Measurements from ENCODE around the gene LTO1.

DNA sequence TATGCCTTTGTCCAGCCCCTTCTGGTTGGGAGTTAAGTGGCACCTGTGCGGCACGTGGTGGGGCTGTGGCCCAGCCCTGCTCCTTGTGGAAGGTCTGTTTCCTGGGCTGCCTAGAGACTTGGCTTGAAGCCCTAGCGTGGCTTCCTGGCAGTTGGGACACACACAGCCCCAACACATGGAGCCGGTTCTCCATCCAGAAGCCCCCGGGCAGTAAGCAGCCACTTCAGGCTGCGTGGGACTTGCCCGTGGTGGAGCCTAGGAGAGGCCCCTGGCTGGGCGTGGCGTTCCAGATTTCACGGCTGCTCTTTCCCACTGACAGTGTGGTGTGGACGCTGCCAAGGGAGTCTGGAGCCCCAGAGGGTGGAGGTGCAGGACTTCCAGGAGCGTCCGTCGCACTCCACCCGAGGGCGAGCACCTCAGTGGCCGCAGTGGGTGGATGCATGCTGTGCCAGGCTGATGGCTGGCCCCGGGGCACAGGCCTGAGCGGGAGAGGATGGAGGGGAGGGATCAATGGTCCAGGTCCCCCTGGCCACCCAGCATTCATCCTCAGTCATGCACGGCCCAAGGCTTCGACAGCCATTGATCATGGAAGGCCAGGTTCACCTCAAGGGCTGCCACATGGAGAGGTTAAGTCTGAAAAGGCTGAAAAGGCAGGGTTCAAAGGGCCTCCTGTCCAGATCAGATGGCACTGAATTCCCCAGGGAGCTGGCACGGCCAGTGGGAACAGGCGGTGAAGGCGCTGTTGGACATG, 24.9 kb downstream of the LTO1 start:
- TF ChIP-seq POLR2AphosphoS5 (IDR thresholded peaks at IDR 0.05; ENCODE audit: low read depth) (no peak), ZNF331 (CRISPR knock-in tag; IDR thresholded peaks at IDR 0.05; ENCODE audit: low read depth) (no peak), CTCF (conservative IDR thresholded peaks at IDR 0.05; ENCODE audit: low read depth in 2 of 2) (no peak), EZH2phosphoT487 (IDR thresholded peaks at IDR 0.05; ENCODE audit: unreplicated experiment) (no peak), EZH2 (IDR thresholded peaks at IDR 0.05; ENCODE audit: low read depth, unreplicated experiment) (no peak), JUNB (IDR thresholded peaks at IDR 0.05; ENCODE audit: unreplicated experiment) (no peak)
- TF ChIP-seq, protein P1, sequence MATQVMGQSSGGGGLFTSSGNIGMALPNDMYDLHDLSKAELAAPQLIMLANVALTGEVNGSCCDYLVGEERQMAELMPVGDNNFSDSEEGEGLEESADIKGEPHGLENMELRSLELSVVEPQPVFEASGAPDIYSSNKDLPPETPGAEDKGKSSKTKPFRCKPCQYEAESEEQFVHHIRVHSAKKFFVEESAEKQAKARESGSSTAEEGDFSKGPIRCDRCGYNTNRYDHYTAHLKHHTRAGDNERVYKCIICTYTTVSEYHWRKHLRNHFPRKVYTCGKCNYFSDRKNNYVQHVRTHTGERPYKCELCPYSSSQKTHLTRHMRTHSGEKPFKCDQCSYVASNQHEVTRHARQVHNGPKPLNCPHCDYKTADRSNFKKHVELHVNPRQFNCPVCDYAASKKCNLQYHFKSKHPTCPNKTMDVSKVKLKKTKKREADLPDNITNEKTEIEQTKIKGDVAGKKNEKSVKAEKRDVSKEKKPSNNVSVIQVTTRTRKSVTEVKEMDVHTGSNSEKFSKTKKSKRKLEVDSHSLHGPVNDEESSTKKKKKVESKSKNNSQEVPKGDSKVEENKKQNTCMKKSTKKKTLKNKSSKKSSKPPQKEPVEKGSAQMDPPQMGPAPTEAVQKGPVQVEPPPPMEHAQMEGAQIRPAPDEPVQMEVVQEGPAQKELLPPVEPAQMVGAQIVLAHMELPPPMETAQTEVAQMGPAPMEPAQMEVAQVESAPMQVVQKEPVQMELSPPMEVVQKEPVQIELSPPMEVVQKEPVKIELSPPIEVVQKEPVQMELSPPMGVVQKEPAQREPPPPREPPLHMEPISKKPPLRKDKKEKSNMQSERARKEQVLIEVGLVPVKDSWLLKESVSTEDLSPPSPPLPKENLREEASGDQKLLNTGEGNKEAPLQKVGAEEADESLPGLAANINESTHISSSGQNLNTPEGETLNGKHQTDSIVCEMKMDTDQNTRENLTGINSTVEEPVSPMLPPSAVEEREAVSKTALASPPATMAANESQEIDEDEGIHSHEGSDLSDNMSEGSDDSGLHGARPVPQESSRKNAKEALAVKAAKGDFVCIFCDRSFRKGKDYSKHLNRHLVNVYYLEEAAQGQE (IDR thresholded peaks at IDR 0.05; ENCODE audit: unreplicated experiment): no peak
- TF ChIP-seq, protein P2, sequence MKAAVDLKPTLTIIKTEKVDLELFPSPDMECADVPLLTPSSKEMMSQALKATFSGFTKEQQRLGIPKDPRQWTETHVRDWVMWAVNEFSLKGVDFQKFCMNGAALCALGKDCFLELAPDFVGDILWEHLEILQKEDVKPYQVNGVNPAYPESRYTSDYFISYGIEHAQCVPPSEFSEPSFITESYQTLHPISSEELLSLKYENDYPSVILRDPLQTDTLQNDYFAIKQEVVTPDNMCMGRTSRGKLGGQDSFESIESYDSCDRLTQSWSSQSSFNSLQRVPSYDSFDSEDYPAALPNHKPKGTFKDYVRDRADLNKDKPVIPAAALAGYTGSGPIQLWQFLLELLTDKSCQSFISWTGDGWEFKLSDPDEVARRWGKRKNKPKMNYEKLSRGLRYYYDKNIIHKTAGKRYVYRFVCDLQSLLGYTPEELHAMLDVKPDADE (IDR thresholded peaks at IDR 0.05): no peak

All from GM23338 (cell line).